ENCODE data around the gene FGF23. TPM values are rescaled to one million over a fixed set of nuclear protein-coding genes. Genes with fewer than 3 reads are reported as not detected.
A peak's percentile ranks its signal among the peaks of the same experiment; 100 is the strongest.

The FGF23 gene
- polyA plus RNA-seq, 1 donor (not counting 4 experiments of a cell fraction or from before 2014, with no cell fraction given) = not detected

GRCh38 chr12:4320853-4321701 lies 58.4 kb downstream of the FGF23 start, which contains the start of gene TIGAR:
Gene TIGAR (plus strand): TSS chr12:4321213. CDS start chr12:4321272, 59 bp downstream.
- Histone ChIP-seq H3K4me1 (ENCODE audit: control insufficient read depth, extremely low read depth, insufficient read depth, low read length) (peaks cover 13% of the 10 kb centered on the region), H3K79me2 (ENCODE audit: control insufficient read depth, insufficient read depth, low read length) (peaks cover 48% of the 10 kb centered on the region), H3K36me3 (ENCODE audit: control insufficient read depth in 2 of 2, extremely low read depth in 1 of 2, insufficient read depth in 2 of 2, low read length in 2 of 2) (peaks cover 0 to 7% of the 10 kb centered on the region in 2 experiments), H3K4me3 (ENCODE audit: control insufficient read depth in 2 of 3, extremely low read depth in 1 of 3, insufficient read depth in 2 of 3, low read depth in 1 of 3, low read length in 3 of 3) (peak within 1 kb of the TSS; percentile 86 to 87 (median 86)), H3K9ac (ENCODE audit: control insufficient read depth, extremely low read depth, insufficient read depth, low read length) (peak within 1 kb of the TSS; percentile 96), H4K20me1 (ENCODE audit: control insufficient read depth, extremely low read depth, insufficient read depth, low read length) (no peaks in the 10 kb centered on the region), H3K9me1 (ENCODE audit: control insufficient read depth, extremely low read depth, insufficient read depth, low read length) (no peaks in the 10 kb centered on the region), H3K4me2 (ENCODE audit: control insufficient read depth, extremely low read depth, insufficient read depth, low read depth, low read length) (peak within 1 kb of the TSS; percentile 93), H2AFZ (ENCODE audit: control insufficient read depth, low read length) (peak within 1 kb of the TSS; percentile 91), H3K27ac (ENCODE audit: control insufficient read depth, insufficient read depth, low read length) (peak within 1 kb of the TSS; percentile 96), H3K27me3 (ENCODE audit: control insufficient read depth, extremely low read depth, insufficient read depth, low read length) (no peaks in the 10 kb centered on the region), H3K9me3 (ENCODE audit: control insufficient read depth, low read depth, low read length) (no peaks in the 10 kb centered on the region)
- DNase-seq (ENCODE audit: low read depth, low spot score) (peak; percentile 48), FAIRE-seq (peak; percentile 66)
- TF ChIP-seq EZH2 (IDR thresholded peaks at IDR 0.05; ENCODE audit: low read length) = no peak
- TF ChIP-seq CTCF (optimal IDR thresholded peaks at IDR 0.05 in 1 of 3, IDR thresholded peaks at IDR 0.05 in 1 of 3, conservative IDR thresholded peaks at IDR 0.05 in 1 of 3; ENCODE audit: extremely low read depth in 1 of 3, insufficient read depth in 2 of 3, low read length in 3 of 3) = no peak
- dilution Hi-C loops (cut with MboI; ENCODE audit: extremely low pct_ligation_motif_present, low sequenced_read_pairs) = no loop called here

GRCh38 chr12:4320497-4320852 lies 59.0 kb downstream of the FGF23 start:
- H3K4me1 ChIP-seq (ENCODE audit: control insufficient read depth, extremely low read depth, insufficient read depth, low read length) = peaks cover 13% of the 10 kb centered on the region
- H3K36me3 ChIP-seq (ENCODE audit: control insufficient read depth in 2 of 2, extremely low read depth in 1 of 2, insufficient read depth in 2 of 2, low read length in 2 of 2) = peaks cover 0 to 5% of the 10 kb centered on the region in 2 experiments
- H3K27me3 ChIP-seq (ENCODE audit: control insufficient read depth, extremely low read depth, insufficient read depth, low read length) = no peaks in the 10 kb centered on the region
- peak overlapping the region; percentile 43 to 87 (median 86) for H3K4me3 ChIP-seq (ENCODE audit: control insufficient read depth in 2 of 3, extremely low read depth in 1 of 3, insufficient read depth in 2 of 3, low read depth in 1 of 3, low read length in 3 of 3)
- dilution Hi-C loops (cut with MboI; ENCODE audit: extremely low pct_ligation_motif_present, low sequenced_read_pairs) = no loop called here
- peak overlapping the region; percentile 77 for H3K9ac ChIP-seq (ENCODE audit: control insufficient read depth, extremely low read depth, insufficient read depth, low read length)
- DNase-seq (ENCODE audit: low read depth, low spot score) (no peak), FAIRE-seq (no peak)
- H3K4me2 ChIP-seq (ENCODE audit: control insufficient read depth, extremely low read depth, insufficient read depth, low read depth, low read length) = peak overlapping the region; percentile 93
- H3K9me3 ChIP-seq (ENCODE audit: control insufficient read depth, low read depth, low read length) = no peaks in the 10 kb centered on the region
- H2AFZ ChIP-seq (ENCODE audit: control insufficient read depth, low read length) = peak overlapping the region; percentile 72
- H3K9me1 ChIP-seq (ENCODE audit: control insufficient read depth, extremely low read depth, insufficient read depth, low read length) = no peaks in the 10 kb centered on the region
- H3K79me2 ChIP-seq (ENCODE audit: control insufficient read depth, insufficient read depth, low read length) = peaks cover 42% of the 10 kb centered on the region
- TF ChIP-seq EZH2 (IDR thresholded peaks at IDR 0.05; ENCODE audit: low read length) (no peak), CTCF (optimal IDR thresholded peaks at IDR 0.05 in 1 of 3, IDR thresholded peaks at IDR 0.05 in 1 of 3, conservative IDR thresholded peaks at IDR 0.05 in 1 of 3; ENCODE audit: extremely low read depth in 1 of 3, insufficient read depth in 2 of 3, low read length in 3 of 3) (no peak)
- H4K20me1 ChIP-seq (ENCODE audit: control insufficient read depth, extremely low read depth, insufficient read depth, low read length) = no peaks in the 10 kb centered on the region
- H3K27ac ChIP-seq (ENCODE audit: control insufficient read depth, insufficient read depth, low read length) = peak overlapping the region; percentile 81

Other genes starting within 250 kb of the FGF23 start
- gene CCND2, start 106.0 kb downstream of the FGF23 start, polyA plus RNA-seq = 310 to 574 TPM (median 324 TPM) in 3 replicates
- gene TIGAR, start 58.5 kb downstream of the FGF23 start, polyA plus RNA-seq = 15.3 to 37.3 TPM (median 28.0 TPM) in 3 replicates
- not detected in 3 replicates for gene FGF6, start 66.1 kb upstream of the FGF23 start, polyA plus RNA-seq
- 2.6 to 13.0 TPM (median 8.6 TPM) in 3 replicates for gene RAD51AP1, start 159.2 kb upstream of the FGF23 start, polyA plus RNA-seq
- gene DYRK4, start 182.5 kb upstream of the FGF23 start, polyA plus RNA-seq = 43.0 to 64.6 TPM (median 60.1 TPM) in 3 replicates